KMS-11 (cell line): Measurements from ENCODE around the gene NPHP4.

ENCODE experiments used
- H2AFZ ChIP-seq: fragments of 200-600 bp; sonication (generic); 2 replicates; pipeline ENCODE4 v1.6.1; 2016; ENCODE audit warnings: antibody characterized with exemption, mixed run types, low read depth
- H3K27ac ChIP-seq: fragments of 200-600 bp; sonication (generic); 2 replicates; pipeline ENCODE4 v1.6.1; 2016; ENCODE audit warnings: mild to moderate bottlenecking, mixed run types
- H3K27me3 ChIP-seq: fragments of 200-600 bp; sonication (generic); 2 replicates; pipeline ENCODE4 v1.6.1; 2017; ENCODE audit warnings: mild to moderate bottlenecking, low read depth, mixed run types, moderate library complexity; ENCODE audit not compliant: insufficient read depth
- H3K36me3 ChIP-seq: fragments of 200-600 bp; sonication (generic); 2 replicates; pipeline ENCODE4 v1.6.1; 2017; ENCODE audit warnings: mild to moderate bottlenecking, mixed run types; ENCODE audit not compliant: insufficient read depth
- H3K4me1 ChIP-seq: fragments of 200-600 bp; sonication (generic); 2 replicates; pipeline ENCODE4 v1.6.1; 2016; ENCODE audit warnings: mild to moderate bottlenecking, low read depth, mixed run types; ENCODE audit not compliant: poor library complexity, severe bottlenecking
- H3K4me2 ChIP-seq: fragments of 200-600 bp; sonication (generic); 2 replicates; pipeline ENCODE4 v1.7.0; 2016; ENCODE audit warnings: mild to moderate bottlenecking, mixed run types
- H3K4me3 ChIP-seq: fragments of 200-600 bp; sonication (generic); IDR thresholded peaks from 2 replicates; pipeline ENCODE4 v1.6.1; 2017; ENCODE audit warnings: low read depth, low read length, mixed read lengths; ENCODE audit not compliant: insufficient read depth
- H3K79me2 ChIP-seq: fragments of 200-600 bp; sonication (generic); 2 replicates; pipeline ENCODE4 v1.6.1; 2016; ENCODE audit warnings: low read depth, mixed run types; ENCODE audit not compliant: insufficient read depth
- H3K9ac ChIP-seq: fragments of 200-600 bp; sonication (generic); 2 replicates; pipeline ENCODE4 v1.6.1; 2016; ENCODE audit warnings: mild to moderate bottlenecking, mixed run types
- H4K20me1 ChIP-seq: fragments of 200-600 bp; sonication (generic); 2 replicates; pipeline ENCODE4 v1.6.1; 2016; ENCODE audit warnings: mild to moderate bottlenecking, mixed run types; ENCODE audit not compliant: insufficient read depth
- TF ChIP-seq, protein P1 (sequence below): fragments of 200-600 bp; sonication (generic); conservative IDR thresholded peaks from 2 replicates; pipeline ENCODE4 v1.6.1; 2017; ENCODE audit warnings: low read depth, mild to moderate bottlenecking, antibody characterized with exemption, low read length, moderate library complexity, mixed read lengths

The NPHP4 gene

DNA sequence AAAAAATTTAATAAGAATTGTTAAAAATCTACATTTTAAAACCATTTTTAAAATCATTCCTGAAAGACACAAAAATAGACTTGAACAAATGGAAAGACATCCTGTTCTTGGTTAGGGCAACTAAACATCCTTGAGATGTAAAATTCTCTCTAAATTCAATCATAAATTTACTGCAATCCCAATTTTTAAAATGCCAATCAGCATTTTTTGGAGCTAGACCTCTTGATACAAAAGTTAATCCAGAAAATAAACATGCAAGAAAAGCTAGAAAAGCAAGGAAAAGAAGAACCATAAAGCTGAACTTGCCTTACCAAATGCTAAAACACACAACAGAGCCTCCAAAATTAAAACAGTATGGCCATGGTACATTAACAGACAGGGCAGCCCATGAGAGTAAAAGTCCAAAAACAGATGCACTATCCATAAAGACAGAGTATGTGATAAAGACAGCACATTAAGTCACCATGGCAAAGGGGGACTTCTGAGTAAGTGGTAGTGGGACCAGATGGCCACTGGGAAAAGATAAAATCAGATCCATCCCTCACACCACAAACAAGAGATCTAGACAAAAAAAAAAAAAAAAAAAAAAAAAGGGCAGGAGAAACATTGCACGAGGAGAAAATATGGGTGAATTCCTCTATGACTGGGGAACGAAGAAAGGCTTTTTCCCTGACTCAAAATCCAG lies 51.4 kb downstream of the NPHP4 start:
- H4K20me1 ChIP-seq, result no peaks in the 10 kb centered on the region
- no peaks in the 10 kb centered on the region; the same call in 1 of the 2 replicates for H3K36me3 ChIP-seq
- TF ChIP-seq, protein P1, sequence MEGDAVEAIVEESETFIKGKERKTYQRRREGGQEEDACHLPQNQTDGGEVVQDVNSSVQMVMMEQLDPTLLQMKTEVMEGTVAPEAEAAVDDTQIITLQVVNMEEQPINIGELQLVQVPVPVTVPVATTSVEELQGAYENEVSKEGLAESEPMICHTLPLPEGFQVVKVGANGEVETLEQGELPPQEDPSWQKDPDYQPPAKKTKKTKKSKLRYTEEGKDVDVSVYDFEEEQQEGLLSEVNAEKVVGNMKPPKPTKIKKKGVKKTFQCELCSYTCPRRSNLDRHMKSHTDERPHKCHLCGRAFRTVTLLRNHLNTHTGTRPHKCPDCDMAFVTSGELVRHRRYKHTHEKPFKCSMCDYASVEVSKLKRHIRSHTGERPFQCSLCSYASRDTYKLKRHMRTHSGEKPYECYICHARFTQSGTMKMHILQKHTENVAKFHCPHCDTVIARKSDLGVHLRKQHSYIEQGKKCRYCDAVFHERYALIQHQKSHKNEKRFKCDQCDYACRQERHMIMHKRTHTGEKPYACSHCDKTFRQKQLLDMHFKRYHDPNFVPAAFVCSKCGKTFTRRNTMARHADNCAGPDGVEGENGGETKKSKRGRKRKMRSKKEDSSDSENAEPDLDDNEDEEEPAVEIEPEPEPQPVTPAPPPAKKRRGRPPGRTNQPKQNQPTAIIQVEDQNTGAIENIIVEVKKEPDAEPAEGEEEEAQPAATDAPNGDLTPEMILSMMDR, result no peak
- H3K27ac ChIP-seq, result no peak overlapping the region
- H3K4me1 ChIP-seq, result no peaks in the 10 kb centered on the region
- no peaks in the 10 kb centered on the region for H3K79me2 ChIP-seq
- H2AFZ ChIP-seq, result no peak overlapping the region
- no peak overlapping the region for H3K4me3 ChIP-seq
- no peak overlapping the region for H3K9ac ChIP-seq
- no peak overlapping the region for H3K4me2 ChIP-seq
- no peaks in the 10 kb centered on the region for H3K27me3 ChIP-seq

DNA sequence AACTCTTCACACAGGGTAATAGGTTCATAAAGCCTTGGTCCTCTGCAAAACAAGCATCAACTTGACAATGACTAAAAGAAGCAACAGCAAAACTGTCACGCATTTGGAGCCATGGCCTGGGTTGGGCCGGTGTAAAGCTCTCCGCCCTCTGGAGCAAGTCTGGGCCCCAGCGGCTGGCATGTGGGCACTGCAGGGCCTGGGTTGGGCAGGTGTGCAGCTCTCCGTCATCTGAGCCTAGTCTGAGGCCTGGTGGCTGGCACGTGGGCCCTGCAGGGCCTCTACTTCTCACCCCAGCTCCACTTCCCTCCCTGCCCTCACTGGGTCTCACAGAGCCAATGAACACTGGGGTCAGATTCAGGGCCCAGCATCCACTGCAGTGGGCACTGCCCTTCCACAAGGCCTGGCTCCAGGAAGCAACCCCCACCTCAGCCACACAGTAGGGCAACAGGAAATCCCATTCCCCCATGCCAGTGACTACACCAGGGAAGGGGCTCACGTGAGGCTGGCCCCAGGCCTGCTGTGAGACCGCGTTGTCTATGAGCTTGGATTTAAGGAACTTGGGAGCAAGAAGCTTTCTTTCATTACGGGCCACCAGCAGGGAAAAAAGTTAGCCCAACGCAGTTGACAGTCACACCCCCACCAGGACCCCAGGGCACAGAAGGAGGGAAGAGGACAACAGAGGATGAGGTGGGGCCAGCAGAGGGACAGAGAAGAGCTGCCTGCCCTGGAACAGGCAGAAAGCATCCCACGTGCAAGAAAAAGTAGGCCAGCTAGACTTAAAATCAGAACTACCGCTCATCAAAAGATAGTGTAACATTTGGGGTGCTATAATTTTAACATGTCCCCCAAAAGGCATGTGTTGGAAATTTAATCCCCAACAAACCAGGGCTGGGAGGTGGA lies 52.7 kb downstream of the NPHP4 start:
- Histone ChIP-seq H3K4me1 (no peaks in the 10 kb centered on the region), H3K4me2 (no peak overlapping the region), H4K20me1 (no peaks in the 10 kb centered on the region)

DNA sequence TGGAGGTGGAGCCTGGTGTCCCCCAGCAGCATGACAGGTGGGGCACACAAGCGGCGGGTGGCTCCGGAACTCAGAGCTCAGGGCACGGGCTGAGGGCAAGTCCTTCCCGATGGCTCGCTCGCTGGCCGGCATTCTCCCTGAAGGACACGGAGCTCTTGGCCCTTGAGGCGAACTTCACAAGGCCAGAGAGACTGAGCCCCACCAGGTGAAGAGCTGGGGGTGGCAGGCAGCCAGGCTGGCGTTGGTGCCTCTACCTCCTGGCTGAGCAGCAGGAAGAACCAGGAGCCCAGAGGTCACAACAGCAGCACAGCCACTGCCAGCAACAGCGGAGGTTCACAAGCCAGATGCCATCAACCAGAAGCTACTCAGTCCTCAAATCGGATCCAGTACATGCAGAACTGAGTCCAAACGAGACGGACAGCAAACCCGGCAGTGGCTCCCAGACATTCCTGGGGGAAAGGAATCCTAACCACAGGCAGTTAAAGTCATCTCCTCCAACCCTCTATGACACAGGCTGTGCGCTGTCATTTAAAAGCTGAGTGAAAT lies 54.1 kb downstream of the NPHP4 start:
- Histone ChIP-seq H4K20me1 (no peaks in the 10 kb centered on the region), H3K4me3 (no peak overlapping the region), H3K4me2 (no peak overlapping the region), H3K36me3 (no peaks in the 10 kb centered on the region; the same call in 1 of the 2 replicates), H3K9ac (no peak overlapping the region), H3K27ac (no peak overlapping the region), H3K79me2 (no peaks in the 10 kb centered on the region), H2AFZ (no peak overlapping the region), H3K27me3 (no peaks in the 10 kb centered on the region), H3K4me1 (no peaks in the 10 kb centered on the region)
- TF ChIP-seq, protein P1, result no peak

More for the DNA sequence above, 52.7 kb downstream of the NPHP4 start:
- Histone ChIP-seq H3K4me3 (no peak overlapping the region), H3K79me2 (no peaks in the 10 kb centered on the region), H3K27ac (no peak overlapping the region), H3K9ac (no peak overlapping the region), H3K27me3 (no peaks in the 10 kb centered on the region), H2AFZ (no peak overlapping the region), H3K36me3 (no peaks in the 10 kb centered on the region; the same call in 1 of the 2 replicates)
- TF ChIP-seq, protein P1, result no peak

DNA sequence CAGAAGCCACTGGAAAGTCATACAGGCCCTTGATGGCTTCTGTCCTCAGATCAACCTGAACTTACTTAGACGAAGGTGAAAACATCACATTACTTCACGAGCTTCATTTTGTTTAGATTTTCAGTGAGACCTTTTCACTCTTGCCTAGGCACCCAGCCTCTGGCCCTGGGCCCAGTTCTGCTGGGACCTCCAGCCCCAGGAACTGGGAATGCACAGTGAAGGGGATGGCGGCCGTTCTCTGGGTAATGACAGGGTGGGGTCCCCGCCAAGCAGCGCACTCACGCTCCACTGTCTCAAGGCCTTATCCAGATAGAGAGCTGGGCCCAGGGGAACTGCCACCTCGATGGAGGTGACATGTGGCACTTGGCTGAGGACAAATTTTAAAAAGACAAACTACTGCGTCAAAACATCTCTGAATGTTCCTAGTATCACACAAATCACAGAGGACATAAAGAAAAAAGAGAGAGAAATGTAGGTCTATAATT lies 54.8 kb downstream of the NPHP4 start:
- TF ChIP-seq, protein P1, result no peak
- no peak overlapping the region for H3K4me3 ChIP-seq
- H3K4me1 ChIP-seq, result no peaks in the 10 kb centered on the region
- H3K9ac ChIP-seq, result no peak overlapping the region
- H3K27ac ChIP-seq, result no peak overlapping the region
- no peak overlapping the region for H3K4me2 ChIP-seq
- H3K27me3 ChIP-seq, result no peaks in the 10 kb centered on the region
- no peak overlapping the region for H2AFZ ChIP-seq
- H3K36me3 ChIP-seq, result no peaks in the 10 kb centered on the region; the same call in 1 of the 2 replicates
- no peaks in the 10 kb centered on the region for H4K20me1 ChIP-seq
- H3K79me2 ChIP-seq, result no peaks in the 10 kb centered on the region
